ENCODE measurements around the gene KLHL4. TPM values are rescaled to one million over a fixed set of nuclear protein-coding genes. Genes with fewer than 3 reads are reported as not detected.

KLHL4 gene
- not detected for polyA plus RNA-seq (2012; ENCODE audit: insufficient read length, low read depth)

- TF ChIP-seq FOXP2 (optimal IDR thresholded peaks at IDR 0.05; ENCODE audit: borderline replicate concordance, extremely low read depth, extremely low read length, insufficient read depth), result no peak
- no peak; the same call in 1 of the 2 replicates for TF ChIP-seq SIN3A (IDR thresholded peaks at IDR 0.05; ENCODE audit: borderline replicate concordance, insufficient read depth, low read length)
- TF ChIP-seq, protein P1, sequence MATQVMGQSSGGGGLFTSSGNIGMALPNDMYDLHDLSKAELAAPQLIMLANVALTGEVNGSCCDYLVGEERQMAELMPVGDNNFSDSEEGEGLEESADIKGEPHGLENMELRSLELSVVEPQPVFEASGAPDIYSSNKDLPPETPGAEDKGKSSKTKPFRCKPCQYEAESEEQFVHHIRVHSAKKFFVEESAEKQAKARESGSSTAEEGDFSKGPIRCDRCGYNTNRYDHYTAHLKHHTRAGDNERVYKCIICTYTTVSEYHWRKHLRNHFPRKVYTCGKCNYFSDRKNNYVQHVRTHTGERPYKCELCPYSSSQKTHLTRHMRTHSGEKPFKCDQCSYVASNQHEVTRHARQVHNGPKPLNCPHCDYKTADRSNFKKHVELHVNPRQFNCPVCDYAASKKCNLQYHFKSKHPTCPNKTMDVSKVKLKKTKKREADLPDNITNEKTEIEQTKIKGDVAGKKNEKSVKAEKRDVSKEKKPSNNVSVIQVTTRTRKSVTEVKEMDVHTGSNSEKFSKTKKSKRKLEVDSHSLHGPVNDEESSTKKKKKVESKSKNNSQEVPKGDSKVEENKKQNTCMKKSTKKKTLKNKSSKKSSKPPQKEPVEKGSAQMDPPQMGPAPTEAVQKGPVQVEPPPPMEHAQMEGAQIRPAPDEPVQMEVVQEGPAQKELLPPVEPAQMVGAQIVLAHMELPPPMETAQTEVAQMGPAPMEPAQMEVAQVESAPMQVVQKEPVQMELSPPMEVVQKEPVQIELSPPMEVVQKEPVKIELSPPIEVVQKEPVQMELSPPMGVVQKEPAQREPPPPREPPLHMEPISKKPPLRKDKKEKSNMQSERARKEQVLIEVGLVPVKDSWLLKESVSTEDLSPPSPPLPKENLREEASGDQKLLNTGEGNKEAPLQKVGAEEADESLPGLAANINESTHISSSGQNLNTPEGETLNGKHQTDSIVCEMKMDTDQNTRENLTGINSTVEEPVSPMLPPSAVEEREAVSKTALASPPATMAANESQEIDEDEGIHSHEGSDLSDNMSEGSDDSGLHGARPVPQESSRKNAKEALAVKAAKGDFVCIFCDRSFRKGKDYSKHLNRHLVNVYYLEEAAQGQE (IDR thresholded peaks at IDR 0.05; ENCODE audit: insufficient read depth in 1 of 2, low read depth in 2 of 2, low read length in 2 of 2), result no peak
- TF ChIP-seq TAF1 (IDR thresholded peaks at IDR 0.05; ENCODE audit: borderline replicate concordance, insufficient read depth, low read length), result no peak
- no peak for TF ChIP-seq POLR2AphosphoS5 (IDR thresholded peaks at IDR 0.05; ENCODE audit: low read depth, low read length)
These were observed at the start of gene KLHL4 for GRCh38 chrX:87517571-87518141. TSS of gene KLHL4 (plus strand) at chrX:87517802. CDS start at chrX:87517894, 92 bp downstream.

- TF ChIP-seq POLR2AphosphoS5 (IDR thresholded peaks at IDR 0.05; ENCODE audit: low read depth, low read length) (no peak), SIN3A (IDR thresholded peaks at IDR 0.05; ENCODE audit: borderline replicate concordance, insufficient read depth, low read length) (no peak), FOXP2 (optimal IDR thresholded peaks at IDR 0.05; ENCODE audit: borderline replicate concordance, extremely low read depth, extremely low read length, insufficient read depth) (no peak), TAF1 (IDR thresholded peaks at IDR 0.05; ENCODE audit: borderline replicate concordance, insufficient read depth, low read length) (no peak)
- TF ChIP-seq, protein P1 (IDR thresholded peaks at IDR 0.05; ENCODE audit: insufficient read depth in 1 of 2, low read depth in 2 of 2, low read length in 2 of 2), result no peak
These were observed 48.7 kb upstream of the KLHL4 start for GRCh38 chrX:87468941-87469340.

GRCh38 chrX:87475793-87476192 is 41.8 kb upstream of the KLHL4 start:
- TF ChIP-seq TAF1 (IDR thresholded peaks at IDR 0.05; ENCODE audit: borderline replicate concordance, insufficient read depth, low read length), result no peak
- no peak for TF ChIP-seq POLR2AphosphoS5 (IDR thresholded peaks at IDR 0.05; ENCODE audit: low read depth, low read length)
- TF ChIP-seq FOXP2 (optimal IDR thresholded peaks at IDR 0.05; ENCODE audit: borderline replicate concordance, extremely low read depth, extremely low read length, insufficient read depth), result no peak
- TF ChIP-seq SIN3A (IDR thresholded peaks at IDR 0.05; ENCODE audit: borderline replicate concordance, insufficient read depth, low read length), result no peak
- TF ChIP-seq, protein P1 (IDR thresholded peaks at IDR 0.05; ENCODE audit: insufficient read depth in 1 of 2, low read depth in 2 of 2, low read length in 2 of 2), result no peak

- no peak for TF ChIP-seq TAF1 (IDR thresholded peaks at IDR 0.05; ENCODE audit: borderline replicate concordance, insufficient read depth, low read length)
- no peak for TF ChIP-seq FOXP2 (optimal IDR thresholded peaks at IDR 0.05; ENCODE audit: borderline replicate concordance, extremely low read depth, extremely low read length, insufficient read depth)
- TF ChIP-seq POLR2AphosphoS5 (IDR thresholded peaks at IDR 0.05; ENCODE audit: low read depth, low read length), result no peak
These were observed 28.5 kb upstream of the KLHL4 start for GRCh38 chrX:87489071-87489470.

DNA sequence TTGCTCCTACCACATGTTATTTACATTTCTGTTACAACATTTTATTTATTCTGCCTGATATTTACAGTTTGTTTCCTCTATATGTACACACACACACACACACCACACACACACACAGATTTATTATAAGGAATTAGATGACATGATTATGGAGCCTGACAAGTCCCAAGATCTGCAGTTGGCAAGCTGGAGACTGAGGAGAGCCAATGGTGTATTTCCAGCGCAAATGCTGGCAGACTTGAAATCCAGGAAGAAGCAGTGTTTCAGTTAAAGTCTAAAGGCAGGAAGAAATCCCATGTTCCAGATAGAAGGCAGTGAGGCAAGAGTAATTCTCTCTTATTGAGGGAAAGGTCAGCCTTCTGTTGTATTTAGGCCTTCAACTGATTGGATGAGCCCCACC is 1.8 kb upstream of the KLHL4 start:
- TF ChIP-seq, protein P1 (IDR thresholded peaks at IDR 0.05; ENCODE audit: insufficient read depth in 1 of 2, low read depth in 2 of 2, low read length in 2 of 2), result no peak
- TF ChIP-seq TAF1 (IDR thresholded peaks at IDR 0.05; ENCODE audit: borderline replicate concordance, insufficient read depth, low read length), result no peak
- no peak for TF ChIP-seq POLR2AphosphoS5 (IDR thresholded peaks at IDR 0.05; ENCODE audit: low read depth, low read length)
- TF ChIP-seq FOXP2 (optimal IDR thresholded peaks at IDR 0.05; ENCODE audit: borderline replicate concordance, extremely low read depth, extremely low read length, insufficient read depth), result no peak
- no peak for TF ChIP-seq SIN3A (IDR thresholded peaks at IDR 0.05; ENCODE audit: borderline replicate concordance, insufficient read depth, low read length)

Measured in PFSK-1 (cell line).